Measurements from ENCODE around the gene SULT1A2.

- TF ChIP-seq REST (IDR thresholded peaks at IDR 0.05; ENCODE audit: insufficient read depth in 1 of 2, low read depth in 2 of 2, low read length in 2 of 2) (no peak), SIN3A (IDR thresholded peaks at IDR 0.05; ENCODE audit: borderline replicate concordance, insufficient read depth, low read length) (no peak), TAF1 (IDR thresholded peaks at IDR 0.05; ENCODE audit: borderline replicate concordance, insufficient read depth, low read length) (no peak)
Observed at GRCh38 chr16:28573738-28574718, 22.8 kb downstream of the SULT1A2 start.

All from PFSK-1 (cell line).